Umbilical cord (tissue), 2 donors: ENCODE measurements around the gene GRM8. TPM values are rescaled to one million over a fixed set of nuclear protein-coding genes. Genes with fewer than 3 reads are reported as not detected.
"Not testable (repeated sequence)": the region's sequence is repeated elsewhere in the genome, so short reads cannot be mapped to it uniquely, and the experiment has no call there.

ENCODE experiments used
- DNase-seq: peaks from one replicate; pipeline ENCODE4 v3.0.0-alpha.2; 2015; ENCODE audit warnings: low spot score
- total RNA-seq: library from RNA; depleted of rRNA; stranded (reverse); fragments of >200 nt; gene quantifications from one replicate; pipeline ENCODE4 v1.2.3, GENCODE V29; 2014; ENCODE audit warnings: low replicate concordance; ENCODE audit not compliant: insufficient read depth

GRM8 gene
- total RNA-seq, 1 donor from 2014 or later: 4.1 TPM

DNA sequence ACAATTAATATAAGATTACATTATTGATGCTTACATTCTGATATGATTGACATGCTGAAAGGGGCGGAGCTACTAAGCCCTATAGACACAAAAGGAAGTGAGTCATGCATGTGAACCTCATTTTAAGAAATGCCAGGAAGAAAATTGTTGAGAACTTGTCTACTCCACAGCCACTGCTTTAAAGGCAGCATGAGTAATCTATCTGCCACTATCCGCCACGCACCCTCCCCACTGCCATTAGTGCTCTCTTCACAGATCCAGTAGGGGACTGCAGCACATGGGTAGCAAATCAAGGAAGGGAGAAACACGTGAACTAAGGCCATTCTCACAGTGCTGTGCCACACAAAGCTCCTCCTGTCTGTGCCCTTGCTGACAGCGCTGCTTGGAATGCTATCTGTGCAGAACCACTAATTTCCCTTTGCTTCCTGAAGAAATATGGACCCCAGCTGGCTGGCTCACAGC is 524.8 kb downstream of the GRM8 start:
- no peak for DNase-seq

DNA sequence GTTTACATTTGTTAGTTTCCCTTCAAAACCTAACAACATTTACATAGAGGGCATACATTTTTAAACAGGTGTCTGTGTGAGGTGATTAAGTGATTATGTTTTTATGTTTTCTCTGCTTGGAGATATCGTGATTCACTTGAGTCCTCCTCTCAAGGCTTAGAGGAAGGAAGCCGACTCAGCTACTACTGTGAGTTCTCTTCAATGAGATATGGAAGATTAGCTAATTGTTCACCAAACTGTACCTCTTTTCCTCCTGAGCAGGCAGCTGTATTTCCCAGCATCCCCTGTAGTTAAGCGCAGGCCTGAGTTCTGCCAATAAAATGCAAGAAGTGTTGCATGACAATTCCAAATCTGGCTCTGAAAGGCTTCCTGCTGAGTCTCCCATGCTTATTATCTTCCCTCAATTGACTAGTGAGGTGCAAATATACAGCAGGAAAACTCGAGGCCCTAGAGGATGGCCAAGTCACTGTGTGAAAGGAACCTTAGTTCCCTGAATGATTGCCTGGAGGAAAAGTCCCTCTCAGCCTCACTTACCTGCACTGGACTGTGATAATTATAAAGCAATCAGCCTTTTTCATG is 528.7 kb downstream of the GRM8 start:
- DNase-seq: no peak

DNA sequence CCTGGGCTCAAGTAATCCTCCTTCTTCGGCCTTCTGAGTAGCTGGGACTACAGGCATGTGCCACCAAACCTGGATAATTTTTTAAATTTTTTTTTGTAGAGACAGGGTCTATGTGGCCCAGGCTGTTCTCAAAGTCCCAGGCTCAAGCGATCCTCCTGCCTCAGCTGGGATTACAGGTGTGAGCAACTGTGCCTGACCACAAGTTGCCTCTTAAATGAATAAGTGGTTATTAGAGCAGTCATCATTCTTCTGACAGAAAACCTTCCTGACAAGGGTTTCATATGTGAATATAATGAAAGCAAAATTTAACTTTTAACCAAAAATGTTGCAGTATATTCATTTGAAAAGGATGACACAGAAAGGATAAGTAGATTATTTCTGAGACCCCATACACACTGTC is 532.5 kb downstream of the GRM8 start:
- DNase-seq: no peak

- no peak for DNase-seq
Observed at GRCh38 chr7:126718419-126718818, 534.3 kb downstream of the GRM8 start.

DNA sequence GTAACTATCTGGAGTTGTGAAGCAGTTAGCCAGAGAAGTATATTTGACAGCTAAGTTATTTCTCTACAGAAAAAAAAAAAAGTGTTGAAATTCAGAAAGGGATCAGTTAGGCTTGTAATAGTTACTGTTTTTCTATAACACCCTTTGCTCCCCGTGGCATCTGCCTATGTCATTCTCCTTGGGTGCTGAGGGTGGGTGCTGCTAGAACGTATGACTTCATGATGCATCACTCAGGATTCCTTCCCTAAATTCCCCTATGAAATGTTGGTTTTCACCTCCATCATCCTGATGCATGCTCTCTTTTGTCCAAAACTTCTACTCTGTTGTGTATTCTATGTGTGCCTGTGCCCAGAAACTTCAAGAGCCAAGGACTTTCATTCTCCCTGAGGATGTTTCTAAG is 536.4 kb downstream of the GRM8 start:
- no peak for DNase-seq

DNA sequence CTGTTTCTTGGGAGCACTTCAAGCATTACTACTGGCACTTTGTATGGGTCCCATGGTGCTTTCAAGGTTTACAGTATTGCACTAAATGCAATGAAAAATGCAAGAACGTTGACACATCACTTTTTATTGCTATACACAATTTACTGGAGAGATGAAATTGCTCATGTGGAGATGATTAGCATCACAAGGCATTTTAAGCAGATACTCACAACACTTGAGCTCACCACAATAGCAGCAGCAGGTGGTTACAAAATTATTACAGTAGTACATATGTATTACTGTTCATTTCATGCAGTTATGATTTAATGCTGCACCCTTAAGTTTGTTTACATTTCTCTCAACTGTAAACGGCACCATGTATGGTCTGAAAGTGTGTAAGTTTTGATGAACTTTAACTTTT is 537.7 kb downstream of the GRM8 start:
- DNase-seq: no peak

DNA sequence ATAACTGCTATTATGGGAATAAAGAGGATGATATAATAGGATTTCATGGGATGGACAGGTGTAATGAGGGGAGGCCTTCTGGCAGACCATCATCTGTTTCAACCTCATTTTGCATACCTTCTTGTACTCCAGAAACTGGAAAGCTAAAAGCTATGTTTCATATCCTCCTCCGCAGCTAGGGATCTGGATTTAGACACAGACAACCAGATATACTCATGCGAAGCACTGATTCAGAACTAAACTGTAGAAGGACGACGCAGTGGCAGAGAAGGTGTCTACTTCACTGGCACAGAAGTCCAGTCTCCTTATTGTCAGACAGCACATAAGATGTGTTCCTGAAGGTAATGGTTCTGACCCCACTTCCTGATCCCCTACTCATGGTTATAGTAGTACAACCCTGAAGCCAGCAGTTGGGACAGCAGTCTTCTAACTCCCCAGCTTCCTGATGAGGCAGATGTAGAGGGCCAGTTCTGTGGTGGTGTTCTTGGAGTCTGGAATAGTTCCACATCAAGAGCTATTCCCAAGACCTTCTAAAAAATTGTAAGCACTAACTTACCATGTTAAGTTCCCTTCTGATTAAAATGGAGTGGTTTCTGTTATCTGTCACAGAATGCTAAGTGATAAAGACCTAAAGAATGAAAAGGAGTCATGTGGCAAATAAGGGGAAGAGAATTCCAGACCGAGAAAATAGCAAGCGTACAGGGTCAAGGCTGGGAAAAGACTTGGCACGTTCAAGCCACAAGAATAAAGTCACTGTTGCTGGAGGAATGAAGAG is 550.3 kb downstream of the GRM8 start:
- peak; percentile 6 for DNase-seq

DNA sequence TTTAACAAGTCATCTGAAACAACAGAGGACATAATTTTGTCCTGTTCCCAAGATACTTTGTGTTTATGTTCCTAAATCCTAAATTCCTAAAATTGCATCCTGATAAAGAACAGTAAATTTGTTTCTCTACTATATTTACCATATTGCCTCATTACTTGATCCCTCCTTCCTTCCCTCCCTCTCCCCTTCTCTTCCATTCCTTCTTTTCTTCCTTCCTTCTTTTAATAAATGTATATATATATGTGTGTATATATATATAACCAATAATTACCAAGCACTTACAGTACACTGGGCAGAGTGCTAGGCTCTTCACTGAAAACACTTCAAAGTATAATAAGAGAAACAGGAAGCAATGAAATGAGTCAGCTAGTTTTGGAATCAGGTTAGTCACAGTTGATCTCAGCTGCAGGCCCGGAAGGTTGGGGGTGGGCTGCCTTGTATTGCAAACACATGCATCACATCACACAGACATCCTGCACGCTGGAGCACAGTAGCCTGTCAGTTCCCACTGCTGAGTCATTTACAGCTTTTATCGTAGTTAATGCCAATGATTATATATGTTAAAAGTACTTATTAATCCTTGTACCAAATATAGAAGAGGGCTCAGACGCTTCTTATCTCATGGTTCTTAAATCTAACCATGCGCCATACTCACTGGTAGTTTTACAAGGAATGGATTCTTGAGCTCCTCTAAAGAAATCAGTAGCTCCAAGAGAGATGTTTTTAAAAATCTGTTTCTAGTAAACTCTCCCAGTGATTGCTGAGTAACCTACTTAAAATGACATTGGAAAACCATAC is 551.7 kb downstream of the GRM8 start:
- peak; percentile 86 for DNase-seq

DNA sequence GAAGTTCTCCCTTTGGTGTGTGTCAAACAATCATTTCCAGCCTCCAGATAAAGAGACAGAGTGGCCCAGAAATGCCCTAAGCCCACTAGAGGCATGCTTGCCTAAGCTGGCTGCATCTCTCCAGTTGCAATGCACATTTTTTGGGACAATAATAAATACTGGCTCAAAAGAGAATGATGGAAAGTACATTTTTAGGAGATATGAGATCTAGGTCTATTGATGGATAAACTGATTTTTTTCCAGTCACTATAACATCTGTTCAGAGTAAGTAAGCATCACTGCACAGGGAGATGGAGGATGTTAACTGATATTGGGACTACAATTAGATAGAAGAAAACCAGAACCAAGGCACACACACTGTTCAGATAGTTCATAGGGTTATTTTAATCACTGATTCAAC is 553.0 kb downstream of the GRM8 start:
- DNase-seq: no peak

- no peak for DNase-seq
Observed at GRCh38 chr7:126698909-126699308, 553.8 kb downstream of the GRM8 start.

- DNase-seq: no peak
Observed at GRCh38 chr7:126698446-126698845, 554.3 kb downstream of the GRM8 start.

DNA sequence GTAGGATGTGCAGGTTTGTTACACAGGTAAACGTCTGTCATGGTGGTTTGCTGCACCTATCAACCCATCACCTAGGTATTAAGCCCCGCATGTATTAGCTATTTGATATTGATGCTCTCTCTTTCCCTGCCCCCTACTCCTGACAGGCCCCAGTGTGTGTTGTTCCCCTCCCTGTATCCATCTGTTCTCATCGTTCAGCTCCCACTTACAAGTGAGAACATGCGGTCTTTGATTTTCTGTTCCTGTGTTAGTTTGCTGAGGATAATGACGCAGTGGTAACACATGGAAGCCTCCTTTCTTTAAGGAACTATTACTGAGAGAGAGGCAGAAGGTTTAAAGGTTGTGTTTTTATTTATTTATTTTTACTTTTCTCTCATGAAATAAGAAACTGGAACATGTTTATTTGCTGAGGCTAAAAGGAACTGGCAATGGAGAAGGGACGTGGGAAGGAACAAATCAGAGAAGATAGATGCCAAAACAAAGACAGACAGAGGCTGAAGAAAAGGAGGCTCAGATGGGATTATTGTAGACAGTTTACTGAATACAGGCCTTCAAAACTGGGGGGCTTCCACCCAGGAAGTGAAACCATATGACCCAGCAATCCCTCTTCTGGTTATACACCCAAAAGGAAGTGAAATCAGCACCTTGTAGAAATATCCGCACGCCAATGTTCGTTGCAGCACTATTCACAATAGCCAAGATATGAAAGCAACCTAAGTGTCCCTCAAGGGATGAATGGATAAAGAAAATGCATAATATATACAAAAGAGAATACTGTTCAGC is 556.3 kb downstream of the GRM8 start:
- DNase-seq: no peak

- DNase-seq: no peak
Observed at GRCh38 chr7:126690848-126691751, 561.6 kb downstream of the GRM8 start.

GRCh38 chr7:126690104-126690503 is 562.6 kb downstream of the GRM8 start:
- no peak for DNase-seq

DNA sequence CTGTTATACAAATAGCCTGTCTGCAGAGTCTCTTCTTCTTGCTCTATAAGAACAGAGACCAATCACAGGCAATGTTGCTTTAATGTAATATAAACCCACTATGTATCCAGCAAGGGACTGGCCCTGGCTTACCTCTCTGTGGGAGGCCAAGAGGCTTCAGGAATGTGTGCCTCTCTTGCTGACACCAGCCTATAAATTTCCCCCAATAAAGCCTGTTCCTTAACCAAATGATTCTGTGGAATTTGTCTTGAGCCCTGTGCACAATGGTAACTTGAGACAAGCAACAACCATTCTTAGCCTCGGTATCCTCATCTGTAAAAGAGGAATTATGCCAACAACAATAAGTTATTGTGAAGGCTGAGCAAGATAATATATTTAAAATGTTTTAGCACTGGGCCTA is 563.7 kb downstream of the GRM8 start:
- DNase-seq: no peak

GRCh38 chr7:126686474-126686873 is 566.3 kb downstream of the GRM8 start:
- no peak for DNase-seq

DNA sequence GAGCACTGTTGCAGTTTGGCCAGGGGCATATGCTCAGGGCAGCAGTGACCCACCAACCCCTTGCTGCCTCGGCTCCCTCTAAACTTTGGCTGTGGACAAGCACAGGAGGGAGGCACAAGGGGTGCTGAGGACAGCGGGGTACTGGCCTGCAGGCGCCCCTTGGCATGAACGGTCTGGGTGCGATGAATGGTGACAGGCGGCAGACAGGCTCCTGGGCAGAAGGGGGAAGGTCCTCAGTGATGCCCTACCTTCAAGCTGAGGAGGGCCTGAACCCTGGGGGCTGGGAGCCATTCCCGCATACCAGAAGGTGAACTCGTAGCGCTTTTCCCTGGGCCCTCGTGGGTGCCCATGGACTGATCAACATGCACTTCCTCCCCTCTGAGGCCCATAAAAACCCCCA is 567.1 kb downstream of the GRM8 start:
- no peak for DNase-seq

- DNase-seq: no peak
Observed at GRCh38 chr7:126685018-126685573, 567.6 kb downstream of the GRM8 start.

- DNase-seq: no peak
Observed at GRCh38 chr7:126682176-126682575, 570.6 kb downstream of the GRM8 start.

GRCh38 chr7:126668762-126669161 is 584.0 kb downstream of the GRM8 start:
- DNase-seq: not testable (repeated sequence)
